Panc1 (cell line): ENCODE measurements around the gene PXDN. TPM values are rescaled to one million over a fixed set of nuclear protein-coding genes. Genes with fewer than 3 reads are reported as not detected.

Experiments used
- ATAC-seq: fragments of 200-7000 bp; cut with Tn5 transposase; 2 replicates; pipeline ENCODE4 v1.9.1; 2020; ENCODE audit warnings: mild to moderate bottlenecking, moderate library complexity
- BruUV-seq: library from RNA; stranded (reverse); fragments of 400-500 nt; replicated peaks from 2 replicates; lab custom pipeline; 2021; lab: Mats Ljungman, UMichigan
- CTCF ChIA-PET: fragments of 300-600 bp; sonication (Branson Sonifier 250); formaldehyde crosslinking; loops from one replicate; lab custom pipeline; 2022; ENCODE audit warnings: antibody characterized with exemption; lab: Charles Lee
- POLR2A ChIA-PET: fragments of 300-600 bp; sonication (Branson Sonifier 250); formaldehyde crosslinking; loops from one replicate; lab custom pipeline; 2022; ENCODE audit warnings: antibody characterized with exemption; lab: Charles Lee
- DNase-seq: peaks from one replicate; pipeline ENCODE4 v3.0.0-alpha.2; 2010; ENCODE audit warnings: low read depth, low spot score
- H3K27ac ChIP-seq: 2 replicates; pipeline ENCODE4 v1.5.1; 2011; ENCODE audit warnings: mild to moderate bottlenecking, low read length, inconsistent platforms
- H3K27me3 ChIP-seq: fragments of 200-500 bp; sonication (Bioruptor generic); 2 replicates; pipeline ENCODE4 v1.6.0; 2014; ENCODE audit warnings: low read length, inconsistent platforms; ENCODE audit not compliant: control insufficient read depth, insufficient read depth
- H3K36me3 ChIP-seq: fragments of 200-500 bp; sonication (Bioruptor generic); 2 replicates; pipeline ENCODE4 v1.5.1; 2014; ENCODE audit warnings: inconsistent platforms, mild to moderate bottlenecking, low read length, moderate library complexity; ENCODE audit not compliant: control insufficient read depth, insufficient read depth
- H3K4me1 ChIP-seq: 2 replicates; pipeline ENCODE4 v1.5.1; 2011; ENCODE audit warnings: inconsistent platforms, mild to moderate bottlenecking, low read length, moderate library complexity; ENCODE audit not compliant: control insufficient read depth, insufficient read depth
- H3K4me3 ChIP-seq, 2 experiments: 2 replicates each; pipeline ENCODE4 v1.5.1; 2011 to 2012; ENCODE audit warnings: low read depth in 2 of 2, low read length in 2 of 2, mild to moderate bottlenecking in 2 of 2, inconsistent platforms in 1 of 2, moderate library complexity in 1 of 2
- H3K9me3 ChIP-seq: fragments of 200-500 bp; sonication (Bioruptor generic); 2 replicates; pipeline ENCODE4 v1.5.1; 2014; ENCODE audit warnings: low read depth, mild to moderate bottlenecking, inconsistent platforms, low read length, moderate library complexity; ENCODE audit not compliant: control insufficient read depth, insufficient read depth
- CTCF ChIP-seq: fragments of 450-650 bp; IDR thresholded peaks from 2 replicates; pipeline ENCODE4 v1.5.1; 2017; ENCODE audit warnings: mild to moderate bottlenecking
- POLR2AphosphoS5 ChIP-seq: IDR thresholded peaks from 2 replicates; pipeline ENCODE4 v1.6.1; 2012; ENCODE audit warnings: mild to moderate bottlenecking, low read depth, low read length, moderate library complexity
- SIN3A ChIP-seq: IDR thresholded peaks from 2 replicates; pipeline ENCODE4 v1.6.1; 2012; ENCODE audit warnings: low read depth, mild to moderate bottlenecking, low read length, moderate library complexity, borderline replicate concordance; ENCODE audit not compliant: insufficient read depth
- TCF7L2 ChIP-seq: IDR thresholded peaks from 2 replicates; pipeline ENCODE4 v1.6.1; 2011; ENCODE audit warnings: mild to moderate bottlenecking, low read depth, low read length, inconsistent platforms
- in situ Hi-C: cut with HindIII; loops from 2 replicates; pipeline ENCODE4 v1.10.0; 2016; ENCODE audit warnings: low sequenced_read_pairs, low pct_unique_long_range_greater_than_20kb
- intact Hi-C: fragments of 100-400 bp; cut with micrococcal nuclease; formaldehyde crosslinking; loops from one replicate; pipeline ENCODE4 v1.10.0; 2022; ENCODE audit not compliant: unreplicated experiment
- total RNA-seq: library from RNA; stranded (reverse); gene quantifications from one replicate; pipeline ENCODE4 v1.2.1, GENCODE V29; 2021; ENCODE audit not compliant: unreplicated experiment
- TF ChIP-seq, protein P1 (sequence below), 2 experiments: IDR thresholded peaks; 2 replicates each; pipeline ENCODE4 v1.6.1; 2011 to 2012; ENCODE audit warnings: low read depth in 2 of 2, control low read depth in 1 of 2, low read length in 1 of 2, mild to moderate bottlenecking in 1 of 2, moderate library complexity in 1 of 2; ENCODE audit not compliant: insufficient read depth in 1 of 2

PXDN gene
- total RNA-seq, 1 experiment from 2014 or later, result 2.5 TPM

- no peaks in the 10 kb centered on the region for H3K9me3 ChIP-seq
- ChIA-PET POLR2A (no interaction called here), CTCF (no interaction called here)
- ATAC-seq (no peak), DNase-seq (no peak)
- intact Hi-C loops, result no loop called here
- BruUV-seq, result no TSS peak
- TF ChIP-seq CTCF (no peak), POLR2AphosphoS5 (no peak), SIN3A (no peak), TCF7L2 (no peak)
- TF ChIP-seq, protein P1, sequence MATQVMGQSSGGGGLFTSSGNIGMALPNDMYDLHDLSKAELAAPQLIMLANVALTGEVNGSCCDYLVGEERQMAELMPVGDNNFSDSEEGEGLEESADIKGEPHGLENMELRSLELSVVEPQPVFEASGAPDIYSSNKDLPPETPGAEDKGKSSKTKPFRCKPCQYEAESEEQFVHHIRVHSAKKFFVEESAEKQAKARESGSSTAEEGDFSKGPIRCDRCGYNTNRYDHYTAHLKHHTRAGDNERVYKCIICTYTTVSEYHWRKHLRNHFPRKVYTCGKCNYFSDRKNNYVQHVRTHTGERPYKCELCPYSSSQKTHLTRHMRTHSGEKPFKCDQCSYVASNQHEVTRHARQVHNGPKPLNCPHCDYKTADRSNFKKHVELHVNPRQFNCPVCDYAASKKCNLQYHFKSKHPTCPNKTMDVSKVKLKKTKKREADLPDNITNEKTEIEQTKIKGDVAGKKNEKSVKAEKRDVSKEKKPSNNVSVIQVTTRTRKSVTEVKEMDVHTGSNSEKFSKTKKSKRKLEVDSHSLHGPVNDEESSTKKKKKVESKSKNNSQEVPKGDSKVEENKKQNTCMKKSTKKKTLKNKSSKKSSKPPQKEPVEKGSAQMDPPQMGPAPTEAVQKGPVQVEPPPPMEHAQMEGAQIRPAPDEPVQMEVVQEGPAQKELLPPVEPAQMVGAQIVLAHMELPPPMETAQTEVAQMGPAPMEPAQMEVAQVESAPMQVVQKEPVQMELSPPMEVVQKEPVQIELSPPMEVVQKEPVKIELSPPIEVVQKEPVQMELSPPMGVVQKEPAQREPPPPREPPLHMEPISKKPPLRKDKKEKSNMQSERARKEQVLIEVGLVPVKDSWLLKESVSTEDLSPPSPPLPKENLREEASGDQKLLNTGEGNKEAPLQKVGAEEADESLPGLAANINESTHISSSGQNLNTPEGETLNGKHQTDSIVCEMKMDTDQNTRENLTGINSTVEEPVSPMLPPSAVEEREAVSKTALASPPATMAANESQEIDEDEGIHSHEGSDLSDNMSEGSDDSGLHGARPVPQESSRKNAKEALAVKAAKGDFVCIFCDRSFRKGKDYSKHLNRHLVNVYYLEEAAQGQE (IDR thresholded peaks at IDR 0.05; ENCODE audit: insufficient read depth in 1 of 2, low read depth in 2 of 2, low read length in 1 of 2), result no peak
- no peaks in the 10 kb centered on the region; the same call in 1 of the 2 replicates for H3K4me1 ChIP-seq
- H3K27me3 ChIP-seq, result no peaks in the 10 kb centered on the region
- H3K36me3 ChIP-seq, result no peaks in the 10 kb centered on the region
- in situ Hi-C loops, result no loop called here
- H3K27ac ChIP-seq, result no peak overlapping the region
- no peak overlapping the region for H3K4me3 ChIP-seq
Observed at GRCh38 chr2:1774929-1775328, 30.6 kb upstream of the PXDN start.

DNA sequence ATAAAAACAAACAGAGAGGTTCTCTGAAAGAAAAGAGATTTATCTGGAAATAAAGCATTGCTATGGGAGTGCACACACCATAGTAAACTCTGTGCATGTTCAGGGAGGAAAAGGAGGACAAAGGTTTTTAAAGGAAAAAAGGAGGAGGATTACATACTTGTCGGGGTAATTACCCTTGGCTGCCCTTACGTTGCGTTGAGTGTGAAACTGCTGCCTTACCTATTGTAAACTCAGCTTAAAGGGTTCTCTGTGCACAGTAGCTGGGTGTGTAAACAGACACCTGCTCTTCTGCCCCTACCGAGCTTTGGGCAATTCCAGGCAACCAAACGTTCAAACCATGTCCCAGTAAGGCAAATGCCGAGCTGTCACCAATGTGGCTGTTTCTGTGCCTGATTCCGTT, 29.6 kb upstream of the PXDN start:
- H3K9me3 ChIP-seq, result no peaks in the 10 kb centered on the region
- TF ChIP-seq POLR2AphosphoS5 (no peak), CTCF (no peak), TCF7L2 (no peak), SIN3A (no peak)
- TF ChIP-seq, protein P1 (IDR thresholded peaks at IDR 0.05; ENCODE audit: insufficient read depth in 1 of 2, low read depth in 2 of 2, low read length in 1 of 2), result no peak
- intact Hi-C loops (no loop called here), in situ Hi-C loops (no loop called here)
- BruUV-seq, result no TSS peak
- H3K27me3 ChIP-seq, result no peaks in the 10 kb centered on the region
- no peak overlapping the region; the same call in 1 of the 2 replicates for H3K27ac ChIP-seq
- ATAC-seq, result no peak
- ChIA-PET CTCF (interaction anchor here (0.6 kb wide), 1 partner anchor 181 kb away, joined by 3 read pairs; no protein-coding TSS in a partner anchor), POLR2A (no interaction called here)
- no peak for DNase-seq
- no peaks in the 10 kb centered on the region for H3K36me3 ChIP-seq
- peaks cover 6% of the 10 kb centered on the region; the same call in 1 of the 2 replicates for H3K4me1 ChIP-seq
- no peak overlapping the region for H3K4me3 ChIP-seq
